Spinal cord (tissue), 10 donors: ENCODE results near the gene DDX39A. TPM values are rescaled to one million over a fixed set of nuclear protein-coding genes. Genes with fewer than 3 reads are reported as not detected.

Experiments used
- DNase-seq, 6 donors: peaks; one replicate each; pipeline versions ENCODE4 v3.0.0 to v3.0.0-alpha.2; 2013 to 2015; ENCODE audit warnings: low spot score in 6 of 6, low read depth in 4 of 6
- H3K27ac ChIP-seq: one replicate; pipeline ENCODE4 v1.5.1; 2013; ENCODE audit warnings: low read depth, low read length, control low read depth
- H3K27me3 ChIP-seq: one replicate; pipeline ENCODE4 v1.6.1; 2013; ENCODE audit warnings: low read length; ENCODE audit not compliant: control insufficient read depth, insufficient read depth
- H3K36me3 ChIP-seq: one replicate; pipeline ENCODE4 v1.6.1; 2013; ENCODE audit warnings: low read length; ENCODE audit not compliant: control insufficient read depth, insufficient read depth
- H3K4me1 ChIP-seq: one replicate; pipeline ENCODE4 v1.6.1; 2013; ENCODE audit warnings: low read length; ENCODE audit not compliant: control insufficient read depth, insufficient read depth
- H3K4me3 ChIP-seq: one replicate; pipeline ENCODE4 v1.5.1; 2013; ENCODE audit warnings: low read depth, low read length, control low read depth
- H3K9me3 ChIP-seq: one replicate; pipeline ENCODE4 v1.6.1; 2013; ENCODE audit warnings: low read length; ENCODE audit not compliant: control insufficient read depth, insufficient read depth
- WGBS: methylation state at CpG from one replicate; pipeline ENCODE4 v1.1.5; 2013; ENCODE audit warnings: missing lambda C conversion rate; ENCODE audit not compliant: insufficient coverage; 5-methylcytosine and 5-hydroxymethylcytosine counted together
- polyA plus RNA-seq, 2 donors: library from polyadenylated mRNA; unstranded; fragments of 120-200 nt; gene quantifications; one replicate each; pipeline ENCODE4 v1.2.1, GENCODE V29; 2013; ENCODE audit not compliant: insufficient read length in 2 of 2
- total RNA-seq, 2 donors: library from RNA; depleted of rRNA in 1 of 2; stranded (reverse); fragments of 120-200 nt in 1 of 2; fragments of >200 nt in 1 of 2; gene quantifications; one replicate each; pipeline versions ENCODE4 v1.2.3 to v1.2.4, GENCODE V29; 2013 to 2014
- donor health status: healthy.

Gene DDX39A
- total and polyA plus RNA-seq, 4 donors: 26.3 to 65.0 (median 56.4) TPM

DNA sequence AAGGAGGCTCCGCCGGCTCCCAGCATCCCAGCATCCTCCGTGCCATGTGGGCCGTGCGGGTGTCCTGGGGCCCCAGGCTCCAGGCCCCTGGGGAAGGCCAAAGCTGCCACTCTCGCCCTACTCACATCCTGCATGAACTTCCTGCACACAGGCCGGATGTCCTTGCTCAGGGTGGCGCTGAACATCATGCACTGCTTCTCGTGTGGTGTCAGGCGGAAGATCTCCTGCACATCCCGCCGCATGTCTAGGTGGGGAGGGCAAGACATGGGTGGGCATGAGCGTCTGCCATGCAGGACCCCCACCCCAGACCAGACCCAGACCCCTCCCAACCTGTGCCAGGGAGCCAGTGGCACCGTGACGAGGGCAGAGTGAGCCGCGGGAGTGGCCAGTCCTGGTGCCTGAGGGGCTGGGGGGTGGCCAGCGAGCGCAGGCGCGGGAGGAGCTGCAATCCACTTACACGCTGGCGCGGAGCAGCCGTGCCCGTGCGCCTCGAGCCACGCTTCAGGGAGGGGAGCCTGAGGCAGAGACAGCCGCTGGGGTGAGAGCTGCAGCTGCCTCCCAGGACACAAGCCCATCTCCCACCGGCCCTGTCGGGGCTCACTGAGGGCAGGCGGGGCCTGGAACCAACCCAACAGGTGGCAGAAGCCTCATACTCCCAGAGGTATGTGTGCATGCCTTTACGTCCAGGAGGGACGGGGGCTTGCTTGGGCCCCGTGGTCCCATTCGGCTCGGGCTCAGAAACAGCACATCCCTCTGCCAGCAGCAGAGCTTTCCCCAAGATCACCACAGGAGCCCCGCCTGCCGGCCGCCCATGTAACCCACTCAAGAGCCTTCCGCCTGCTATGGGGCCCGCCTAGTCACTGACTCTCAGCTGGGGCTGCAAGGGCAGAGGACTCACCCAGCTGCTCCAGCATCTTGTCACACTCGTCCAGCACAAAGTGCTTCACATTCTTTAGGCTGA, 8.8 kb downstream of the DDX39A start:
- H3K36me3 ChIP-seq: peaks cover 75% of the 10 kb centered on the region
- peaks cover 30% of the 10 kb centered on the region for H3K4me1 ChIP-seq
- WGBS: 95% methylated on average over 41 of the region's 44 CpGs
- no peak overlapping the region for H3K27ac ChIP-seq
- DNase-seq: no peak
- no peak overlapping the region for H3K4me3 ChIP-seq
- no peaks in the 10 kb centered on the region for H3K27me3 ChIP-seq
- no peaks in the 10 kb centered on the region for H3K9me3 ChIP-seq

DNA sequence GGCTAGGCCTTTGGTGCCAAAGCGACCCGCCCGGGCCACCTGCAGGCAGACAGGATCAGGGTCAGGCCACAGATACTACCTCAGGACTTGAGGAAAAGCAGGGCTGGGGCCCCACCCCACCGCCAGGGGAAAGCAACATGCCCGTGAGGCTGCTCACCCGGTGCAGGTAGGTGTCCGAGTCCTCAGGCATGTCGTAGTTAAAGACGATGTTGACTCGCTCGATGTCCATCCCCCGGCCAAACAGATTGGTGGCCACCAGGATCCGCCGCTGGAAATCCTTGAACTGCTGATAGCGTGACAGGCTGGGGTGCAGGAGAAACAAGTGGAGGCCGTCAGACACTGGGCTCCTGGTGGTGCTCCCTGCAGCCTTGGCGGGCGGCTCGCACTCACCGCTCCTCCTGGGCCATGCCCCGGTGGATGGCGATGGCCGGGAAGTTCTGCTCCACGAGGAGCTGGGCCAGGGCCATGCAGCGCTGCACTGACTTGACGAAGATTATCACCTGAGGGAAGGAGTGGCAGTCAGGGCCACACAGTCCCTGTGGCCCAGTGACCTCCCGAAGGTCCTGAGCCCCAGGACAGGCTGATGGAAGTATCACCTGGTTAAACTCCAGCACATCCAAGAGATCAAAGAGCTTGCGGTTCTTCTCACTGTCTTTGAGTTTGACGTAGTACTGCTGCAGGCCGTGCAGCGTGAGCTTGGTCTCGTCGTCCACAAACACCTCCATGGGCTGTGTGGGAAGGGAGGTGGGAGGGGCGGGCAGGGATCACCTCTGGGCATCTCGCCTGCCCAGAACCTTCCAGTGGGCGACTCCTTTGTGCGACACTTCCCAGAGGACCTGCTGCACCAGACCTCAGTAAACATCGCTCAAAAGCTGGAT, 9.8 kb downstream of the DDX39A start:
- DNase-seq: no peak
- WGBS: 94% methylated on average over 27 of the region's 38 CpGs
- peaks cover 75% of the 10 kb centered on the region for H3K36me3 ChIP-seq
- H3K4me3 ChIP-seq: no peak overlapping the region
- H3K9me3 ChIP-seq: no peaks in the 10 kb centered on the region
- no peak overlapping the region for H3K27ac ChIP-seq
- H3K27me3 ChIP-seq: no peaks in the 10 kb centered on the region
- H3K4me1 ChIP-seq: peaks cover 30% of the 10 kb centered on the region

DNA sequence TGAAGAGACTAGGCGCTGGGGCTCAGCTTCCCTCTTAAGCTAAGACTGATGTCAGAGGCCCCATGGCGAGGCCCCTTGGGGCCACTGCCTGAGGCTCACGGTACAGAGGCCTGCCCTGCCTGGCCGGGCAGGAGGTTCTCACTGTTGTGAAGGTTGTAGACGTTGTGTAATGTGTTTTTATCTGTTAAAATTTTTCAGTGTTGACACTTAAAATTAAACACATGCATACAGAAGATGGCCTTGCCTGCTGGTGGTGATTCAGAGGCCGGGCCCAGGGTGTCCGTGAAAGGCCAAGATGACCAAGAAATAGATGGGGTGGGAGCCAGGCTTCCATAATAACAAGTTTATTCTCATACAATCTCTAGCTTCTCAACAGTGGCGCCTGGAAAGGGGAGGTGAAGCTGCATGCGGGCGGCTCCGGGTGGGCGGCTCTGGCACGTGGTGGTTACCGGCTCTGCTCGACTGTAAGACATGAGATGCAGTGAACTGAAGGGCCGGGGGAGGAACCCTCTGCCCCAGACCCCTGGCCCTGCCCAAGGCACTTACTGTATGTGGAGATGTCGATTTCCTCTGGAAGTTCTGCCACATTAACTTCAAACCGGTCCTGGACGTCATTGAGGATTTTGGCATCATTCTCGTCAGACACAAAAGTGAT, 10.5 kb downstream of the DDX39A start:
- 94% methylated on average over 16 of the region's 20 CpGs for WGBS
- H3K36me3 ChIP-seq: peaks cover 76% of the 10 kb centered on the region
- H3K4me3 ChIP-seq: no peak overlapping the region
- no peaks in the 10 kb centered on the region for H3K27me3 ChIP-seq
- H3K27ac ChIP-seq: no peak overlapping the region
- no peak for DNase-seq
- no peaks in the 10 kb centered on the region for H3K9me3 ChIP-seq
- H3K4me1 ChIP-seq: peaks cover 24% of the 10 kb centered on the region

DNA sequence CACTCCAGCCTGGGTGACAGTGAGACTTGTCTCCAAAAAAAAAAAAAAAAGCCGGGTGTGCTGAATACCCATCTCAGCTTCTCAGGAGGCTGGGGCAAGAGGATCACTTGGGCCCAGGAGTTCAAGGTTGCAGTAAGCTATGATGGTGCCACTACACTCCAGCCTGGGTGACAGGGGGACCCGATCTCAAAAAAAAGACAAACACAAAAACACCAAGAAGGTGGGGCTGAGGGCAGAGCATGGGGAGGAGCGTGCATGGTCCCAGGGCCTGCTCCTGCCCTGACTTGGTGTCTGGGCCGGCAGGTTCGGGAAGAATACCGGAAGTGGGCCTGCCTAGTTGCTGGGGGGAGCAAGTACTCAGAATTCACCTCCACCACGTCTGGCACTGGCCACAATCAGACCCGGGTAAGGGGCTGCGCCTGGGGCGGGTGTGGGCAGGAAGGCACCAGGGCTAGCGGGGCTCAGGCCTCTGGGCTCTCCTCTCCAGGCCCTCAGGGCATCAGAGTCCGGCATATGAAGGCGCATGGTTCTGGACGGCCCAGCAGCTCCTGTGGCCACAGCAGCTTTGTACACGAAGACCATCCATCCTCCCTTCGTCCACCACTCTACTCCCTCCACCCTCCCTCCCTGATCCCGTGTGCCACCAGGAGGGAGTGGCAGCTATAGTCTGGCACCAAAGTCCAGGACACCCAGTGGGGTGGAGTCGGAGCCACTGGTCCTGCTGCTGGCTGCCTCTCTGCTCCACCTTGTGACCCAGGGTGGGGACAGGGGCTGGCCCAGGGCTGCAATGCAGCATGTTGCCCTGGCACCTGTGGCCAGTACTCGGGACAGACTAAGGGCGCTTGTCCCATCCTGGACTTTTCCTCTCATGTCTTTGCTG, 11.3 kb downstream of the DDX39A start:
- Histone ChIP-seq H3K9me3 (no peaks in the 10 kb centered on the region), H3K36me3 (peaks cover 69% of the 10 kb centered on the region), H3K4me3 (no peak overlapping the region), H3K27me3 (no peaks in the 10 kb centered on the region), H3K27ac (no peak overlapping the region), H3K4me1 (peaks cover 19% of the 10 kb centered on the region)
- 91% methylated on average over 18 of the region's 20 CpGs for WGBS
- DNase-seq: no peak

DNA sequence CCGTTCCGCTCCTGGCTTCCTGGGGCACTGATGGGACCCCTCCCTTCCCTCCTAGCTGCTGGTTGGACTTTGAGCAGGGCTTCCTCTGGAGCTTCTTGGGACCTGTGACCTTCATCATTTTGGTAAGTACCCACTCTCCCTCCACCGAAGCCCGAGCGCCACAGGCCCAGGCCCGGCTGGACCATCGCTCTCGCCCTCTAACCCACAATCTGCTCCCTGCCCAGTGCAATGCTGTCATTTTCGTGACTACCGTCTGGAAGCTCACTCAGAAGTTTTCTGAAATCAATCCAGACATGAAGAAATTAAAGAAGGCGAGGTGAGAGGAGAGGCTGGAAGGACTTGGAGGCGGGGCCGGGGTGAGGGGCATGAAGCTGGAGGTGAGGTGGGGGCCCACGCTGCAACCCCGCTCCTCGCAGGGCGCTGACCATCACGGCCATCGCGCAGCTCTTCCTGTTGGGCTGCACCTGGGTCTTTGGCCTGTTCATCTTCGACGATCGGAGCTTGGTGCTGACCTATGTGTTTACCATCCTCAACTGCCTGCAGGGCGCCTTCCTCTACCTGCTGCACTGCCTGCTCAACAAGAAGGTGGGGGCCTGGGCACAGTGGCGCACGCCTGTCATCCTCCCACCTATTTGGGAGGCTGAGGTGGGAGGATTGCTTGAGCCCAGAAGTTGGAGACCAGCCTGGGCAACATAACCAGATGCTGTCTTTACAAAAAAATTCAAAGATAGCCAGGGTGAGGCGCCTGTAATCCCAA, 12.3 kb downstream of the DDX39A start:
- Histone ChIP-seq H3K27me3 (no peaks in the 10 kb centered on the region), H3K4me1 (peaks cover 19% of the 10 kb centered on the region), H3K36me3 (peaks cover 58% of the 10 kb centered on the region), H3K4me3 (no peak overlapping the region), H3K27ac (peak overlapping the region; percentile 7), H3K9me3 (no peaks in the 10 kb centered on the region)
- 92% methylated on average over 25 of the region's 27 CpGs for WGBS
- DNase-seq: no peak

DNA sequence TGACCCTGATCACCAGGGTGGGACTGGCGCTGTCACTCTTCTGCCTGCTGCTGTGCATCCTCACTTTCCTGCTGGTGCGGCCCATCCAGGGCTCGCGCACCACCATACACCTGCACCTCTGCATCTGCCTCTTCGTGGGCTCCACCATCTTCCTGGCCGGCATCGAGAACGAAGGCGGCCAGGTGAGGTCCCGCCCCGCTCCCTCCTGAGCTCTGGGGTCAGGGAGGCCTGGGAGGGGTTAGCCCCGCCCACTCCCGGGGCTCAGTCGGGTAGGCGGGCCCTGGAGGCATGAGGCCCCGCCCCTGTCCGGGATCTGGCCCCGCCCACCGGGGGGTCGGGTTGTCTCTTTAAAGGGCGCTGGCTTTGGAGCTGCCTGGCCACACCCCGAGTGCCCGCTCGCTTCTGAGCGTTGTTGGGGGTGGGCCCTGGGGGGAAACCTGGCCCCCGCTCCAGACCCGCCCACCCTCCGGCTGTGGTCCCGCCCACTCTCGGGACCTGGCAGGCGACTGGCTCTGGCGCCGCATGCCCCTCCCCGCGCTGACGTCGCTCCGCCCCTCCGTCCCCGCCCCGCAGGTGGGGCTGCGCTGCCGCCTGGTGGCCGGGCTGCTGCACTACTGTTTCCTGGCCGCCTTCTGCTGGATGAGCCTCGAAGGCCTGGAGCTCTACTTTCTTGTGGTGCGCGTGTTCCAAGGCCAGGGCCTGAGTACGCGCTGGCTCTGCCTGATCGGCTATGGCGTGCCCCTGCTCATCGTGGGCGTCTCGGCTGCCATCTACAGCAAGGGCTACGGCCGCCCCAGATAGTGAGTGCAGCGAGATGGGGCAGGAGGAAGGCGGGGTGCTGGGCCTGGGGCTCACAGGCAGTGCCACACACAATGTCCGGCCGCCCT, 13.1 kb downstream of the DDX39A start:
- Histone ChIP-seq H3K9me3 (no peaks in the 10 kb centered on the region), H3K4me3 (peak overlapping the region; percentile 30), H3K27me3 (no peaks in the 10 kb centered on the region), H3K36me3 (peaks cover 54% of the 10 kb centered on the region), H3K4me1 (peaks cover 19% of the 10 kb centered on the region), H3K27ac (peak overlapping the region; percentile 61)
- 8% methylated on average over 61 of the region's 61 CpGs for WGBS
- peak; percentile 69 to 97 (median 84) for DNase-seq

DNA sequence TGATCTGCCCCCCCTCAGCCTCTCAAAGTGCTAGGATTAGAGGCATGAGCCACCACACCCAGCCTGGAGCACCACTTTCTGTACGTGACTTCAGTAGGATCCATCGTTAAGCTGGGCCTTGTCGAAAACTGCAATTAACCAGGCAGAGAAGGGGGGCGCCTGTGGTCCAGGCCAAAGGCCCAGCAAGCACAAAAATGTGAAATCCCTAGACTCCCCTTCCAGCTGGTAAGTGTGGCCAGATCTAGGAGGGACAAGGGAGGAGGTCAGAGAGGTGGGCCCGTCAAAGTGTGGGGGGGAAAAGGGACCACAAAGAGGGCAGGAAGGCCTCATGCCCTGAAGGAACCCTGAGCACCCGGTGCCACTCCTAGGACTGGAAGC, 13.8 kb downstream of the DDX39A start:
- Histone ChIP-seq H3K36me3 (peaks cover 48% of the 10 kb centered on the region), H3K9me3 (no peaks in the 10 kb centered on the region), H3K4me1 (peaks cover 19% of the 10 kb centered on the region), H3K27me3 (no peaks in the 10 kb centered on the region), H3K4me3 (no peak overlapping the region), H3K27ac (no peak overlapping the region)
- peak in 1 of 6 donors; percentile 17 for DNase-seq
- WGBS: 40% methylated on average over 5 of the region's 6 CpGs

DNA sequence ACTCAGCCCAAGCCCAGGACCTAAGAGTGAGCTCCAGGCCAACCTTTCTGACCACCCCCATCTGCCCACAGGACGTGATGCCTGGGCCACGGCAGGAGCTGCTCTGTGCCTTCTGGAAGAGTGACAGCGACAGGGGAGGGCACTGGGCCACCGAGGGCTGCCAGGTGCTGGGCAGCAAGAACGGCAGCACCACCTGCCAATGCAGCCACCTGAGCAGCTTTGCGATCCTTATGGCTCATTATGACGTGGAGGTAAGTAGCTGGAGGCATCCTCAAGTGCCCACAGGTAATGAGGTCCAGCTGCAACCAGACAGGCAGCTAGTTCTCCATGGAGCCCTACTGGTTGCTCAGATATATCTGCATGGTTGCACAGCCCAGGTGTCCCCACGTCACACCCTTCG, 14.8 kb downstream of the DDX39A start:
- 95% methylated on average over 9 of the region's 9 CpGs for WGBS

More for the DNA sequence above, 14.8 kb downstream of the DDX39A start:
- Histone ChIP-seq H3K4me1 (peaks cover 19% of the 10 kb centered on the region), H3K27ac (no peak overlapping the region), H3K4me3 (no peak overlapping the region), H3K27me3 (no peaks in the 10 kb centered on the region), H3K36me3 (peaks cover 37% of the 10 kb centered on the region), H3K9me3 (no peaks in the 10 kb centered on the region)
- DNase-seq: no peak
